ENCODE data around the gene DHX16.

Gene DHX16

GRCh38 chr6:30691208-30691847, 18.5 kb upstream of the DHX16 start:
- DNase-seq: no peak

GRCh38 chr6:30690403-30691207, 17.8 kb upstream of the DHX16 start, which contains the start of gene NRM:
Gene NRM (minus strand): TSS chr6:30690984. CDS start chr6:30690974, 10 bp downstream.
- DNase-seq: peak; percentile 91

- DNase-seq: no peak
Measured at GRCh38 chr6:30689985-30690384, 17.2 kb upstream of the DHX16 start.

GRCh38 chr6:30689022-30689865, 16.4 kb upstream of the DHX16 start:
- no peak for DNase-seq

DNA sequence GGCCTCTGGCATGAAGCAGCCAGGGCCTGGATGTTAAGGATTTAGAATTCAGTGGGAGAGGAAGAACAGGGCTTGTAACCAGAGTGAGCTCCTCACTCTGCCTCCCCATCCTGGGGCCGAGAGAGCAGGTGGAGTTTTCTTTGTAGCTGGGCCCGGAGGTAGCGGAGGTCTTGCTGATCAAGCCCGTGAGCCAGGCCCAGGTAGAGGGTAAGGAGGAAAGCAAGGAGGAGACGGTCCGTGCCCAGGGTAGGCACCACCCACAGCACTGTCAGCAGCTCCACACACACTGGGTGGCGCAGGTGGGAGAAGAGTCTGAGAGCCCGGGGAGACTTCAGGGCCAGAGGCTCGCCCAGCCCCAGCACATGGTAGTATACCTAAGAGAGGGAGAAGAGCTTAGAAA, 15.8 kb upstream of the DHX16 start:
- DNase-seq: no peak

GRCh38 chr6:30687659-30688431, 15.0 kb upstream of the DHX16 start:
- peak; percentile 24 for DNase-seq

GRCh38 chr6:30686908-30687658, 14.3 kb upstream of the DHX16 start:
- peak; percentile 80 for DNase-seq

GRCh38 chr6:30686009-30686907, 13.5 kb upstream of the DHX16 start, which contains the start of gene PPP1R18:
Gene PPP1R18 (minus strand): TSS chr6:30686645. CDS start chr6:30686018, 627 bp downstream.
- DNase-seq: peak; percentile 72

DNA sequence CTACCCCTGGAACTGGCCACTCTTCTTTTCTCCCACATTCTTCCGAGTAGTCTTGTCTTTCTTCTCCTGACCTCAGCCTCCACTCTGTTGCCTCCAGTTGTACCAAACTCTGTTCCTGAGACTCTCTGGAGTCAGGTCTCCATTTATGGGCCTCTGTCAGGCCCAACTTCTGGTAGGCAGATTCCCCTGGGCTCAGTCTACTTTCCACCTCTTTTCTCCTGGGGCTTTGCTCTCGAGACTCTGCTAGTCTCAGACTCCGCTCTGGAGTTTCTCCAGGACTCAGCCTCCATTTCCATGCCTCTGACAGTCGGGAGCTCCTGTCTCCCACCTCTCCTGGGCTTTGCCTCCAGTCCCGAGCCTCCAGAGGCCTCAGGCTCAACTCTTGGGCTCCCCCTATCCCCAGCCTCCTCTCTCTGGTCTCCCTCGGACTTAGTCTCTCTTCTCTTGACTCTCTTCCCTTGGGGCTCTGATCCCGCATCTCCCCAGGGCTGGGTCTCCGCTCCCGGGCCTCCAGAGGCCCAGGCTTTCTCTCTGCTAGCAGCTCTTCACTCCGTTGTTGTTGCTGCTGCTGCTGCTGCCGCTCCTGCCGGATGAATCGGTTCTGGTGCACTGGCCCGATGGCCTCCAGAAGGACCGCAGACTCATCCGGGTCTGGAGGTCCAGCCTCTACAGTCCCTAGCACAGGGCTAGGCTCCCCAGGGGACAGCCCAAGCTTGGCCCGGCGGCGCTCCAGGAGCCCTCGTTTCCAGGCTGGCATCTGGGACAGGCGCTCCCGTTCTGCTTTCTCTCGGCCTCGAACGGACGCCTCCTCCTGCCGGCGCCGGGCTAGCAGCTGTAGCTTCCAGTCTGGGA, 12.6 kb upstream of the DHX16 start:
- no peak for DNase-seq

DNA sequence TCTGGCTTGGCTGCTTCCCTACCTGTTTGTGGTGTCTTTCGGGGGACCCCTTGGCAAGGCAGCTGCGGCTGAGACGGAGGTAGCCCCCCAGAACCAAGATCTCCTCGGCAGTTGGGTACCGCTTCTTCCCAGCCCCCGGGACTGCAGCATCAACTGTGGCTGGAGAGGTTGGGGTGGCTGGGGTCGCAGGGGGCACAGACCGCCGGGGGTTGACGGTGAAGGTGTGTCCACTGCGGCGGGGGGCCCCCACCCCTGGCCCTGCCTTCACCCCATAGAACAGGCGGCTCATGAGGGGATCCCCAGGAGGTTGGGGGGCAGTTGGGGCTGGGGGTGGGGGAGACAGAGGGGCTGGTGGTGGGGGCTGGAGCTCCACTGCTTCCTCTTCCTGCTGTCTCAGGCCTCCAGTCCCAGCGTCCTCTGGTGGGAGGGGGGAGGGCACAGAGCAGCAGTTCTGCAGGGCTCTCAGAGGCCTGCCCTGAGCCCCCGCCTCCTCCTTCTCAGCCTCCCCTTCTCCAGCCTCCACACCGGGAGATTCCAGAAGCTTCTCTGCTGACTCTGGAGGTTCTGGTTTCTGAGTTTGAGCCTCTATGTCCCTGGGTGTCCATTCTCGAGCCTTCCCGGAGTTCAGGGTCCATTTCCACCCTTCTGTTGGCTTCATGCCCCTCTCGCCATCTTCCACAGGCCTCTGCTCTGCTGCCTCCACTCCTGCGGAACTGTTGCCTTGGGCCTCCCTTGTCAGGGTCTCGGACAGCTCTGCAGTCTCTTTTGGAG, 11.8 kb upstream of the DHX16 start:
- DNase-seq: no peak

DNA sequence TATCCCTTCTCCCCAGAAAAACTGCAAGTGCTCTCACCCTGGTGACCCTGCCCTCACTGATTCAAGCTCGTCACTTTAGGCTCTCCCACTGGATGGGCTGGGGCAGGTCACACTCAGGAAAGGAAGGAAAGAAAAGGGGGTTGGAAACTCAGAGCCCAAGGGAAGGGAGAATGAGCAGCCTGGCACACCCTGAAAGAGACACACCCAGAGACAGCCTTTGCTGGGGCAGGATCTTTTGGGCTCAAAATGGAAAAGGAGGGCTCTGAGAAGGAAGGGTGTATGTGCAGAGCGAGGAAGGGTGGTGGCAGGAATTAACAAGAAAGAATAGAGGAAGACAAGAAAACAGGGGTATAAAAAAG, 11.2 kb upstream of the DHX16 start:
- DNase-seq: no peak

GRCh38 chr6:30683183-30683979, 10.6 kb upstream of the DHX16 start:
- DNase-seq: no peak

DNA sequence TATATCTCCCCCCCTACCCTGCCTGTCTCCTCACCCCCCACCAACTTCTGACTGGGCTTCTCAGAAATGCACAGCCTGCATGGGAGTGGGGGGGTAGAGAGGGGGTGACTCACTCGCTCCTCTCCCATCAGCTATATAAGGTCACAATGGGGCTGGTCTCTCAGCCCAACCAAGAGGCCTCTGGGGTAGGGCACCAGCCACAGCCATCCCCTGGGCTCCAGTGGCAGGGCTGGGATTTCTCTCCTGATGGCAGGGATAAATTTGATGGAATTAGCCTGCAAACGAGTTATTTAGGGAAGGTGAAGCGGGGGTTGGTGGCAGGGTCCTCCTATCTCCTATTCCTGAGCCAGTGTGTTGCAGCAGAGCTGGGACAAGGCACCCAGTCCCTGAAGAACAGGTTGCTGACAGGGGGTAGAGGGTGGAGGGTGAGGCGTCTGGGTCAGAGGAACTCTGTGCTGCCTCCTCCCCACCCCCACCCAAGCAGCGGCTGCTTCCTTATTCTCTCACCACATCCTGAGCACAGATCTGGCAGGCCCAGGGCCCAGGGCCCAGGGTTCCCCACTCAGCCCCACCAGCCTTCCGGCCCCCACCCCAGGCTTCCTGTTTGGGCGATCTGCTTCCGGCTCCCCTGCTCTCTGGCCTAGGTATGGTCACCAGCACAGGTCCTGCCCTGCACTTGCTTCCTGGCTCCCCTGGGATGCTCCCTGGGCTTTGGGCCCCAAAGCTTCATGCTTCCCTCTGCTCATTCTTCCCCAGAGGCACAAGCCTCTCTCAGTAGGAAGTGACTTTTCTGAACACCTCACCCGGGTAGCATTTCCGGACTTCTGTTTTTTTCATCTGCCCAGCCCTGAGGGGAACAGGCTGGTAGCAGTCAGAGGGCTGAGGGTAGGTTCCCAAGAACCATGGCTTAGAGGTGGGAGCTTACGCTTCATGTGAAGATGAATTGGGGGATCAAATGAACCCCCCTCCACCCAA, 9.6 kb upstream of the DHX16 start:
- peak; percentile 65 for DNase-seq

DNA sequence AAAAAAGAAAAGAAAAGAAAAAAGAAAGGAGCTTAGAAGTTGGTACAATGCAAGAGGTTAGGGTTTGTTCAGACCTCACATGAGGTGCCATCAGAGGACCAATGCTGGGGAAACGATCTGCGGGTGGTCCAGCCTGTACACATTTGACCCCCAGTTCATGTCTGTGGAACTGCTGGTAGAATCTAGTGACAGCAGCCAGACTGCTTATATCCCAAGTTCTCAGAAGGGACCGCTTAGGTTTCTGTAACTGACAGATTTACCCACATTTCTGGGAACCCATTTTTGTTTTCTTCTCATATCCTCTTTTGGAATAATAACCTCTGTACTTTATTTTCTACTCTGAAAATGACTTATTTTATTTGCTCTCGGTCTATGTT, 8.9 kb upstream of the DHX16 start:
- no peak for DNase-seq

DNA sequence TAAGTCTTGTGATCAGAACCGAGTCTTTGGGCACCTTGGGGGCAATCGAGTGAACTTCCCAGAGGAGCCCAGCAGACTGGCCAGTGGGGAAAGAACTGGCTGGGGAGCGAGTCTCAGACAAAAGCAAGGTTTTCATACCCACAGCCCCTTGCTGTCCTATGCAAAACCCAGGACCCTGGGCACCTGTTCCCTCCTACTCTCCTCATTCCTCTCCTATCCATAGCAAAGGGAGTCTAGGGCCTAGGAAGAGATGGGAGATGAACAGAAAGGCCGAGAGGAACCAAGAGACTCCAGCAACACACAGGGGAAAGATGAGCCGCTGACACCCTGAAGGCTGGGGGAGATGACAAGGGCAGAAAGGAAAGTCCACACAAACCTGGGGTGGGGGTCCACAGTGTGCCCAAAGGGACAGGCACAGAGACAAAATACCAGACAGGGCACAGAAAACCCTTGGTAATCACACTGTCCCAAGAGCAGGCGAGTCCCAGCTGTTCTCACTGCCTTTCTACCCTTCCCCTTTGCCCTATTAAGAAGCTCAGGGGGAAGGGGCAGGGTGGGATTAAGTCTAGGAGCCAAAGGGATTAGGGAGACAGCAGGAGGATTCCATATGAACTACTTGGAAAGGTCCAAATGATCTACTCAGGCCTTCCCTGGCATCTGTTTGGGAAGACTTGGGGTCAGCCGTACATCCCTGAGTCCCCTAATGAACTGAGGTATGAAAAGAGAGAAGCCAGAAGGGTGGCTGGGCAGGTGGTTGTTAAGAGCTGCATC, 7.1 kb upstream of the DHX16 start:
- no peak for DNase-seq

Data from kidney glomerular epithelial cell (primary cell).